Upper lobe of right lung (tissue), 1 donor: ENCODE results near the gene INPP5A. TPM values are rescaled to one million over a fixed set of nuclear protein-coding genes. Genes with fewer than 3 reads are reported as not detected.

Experiments
- ATAC-seq: fragments of 200-7000 bp; cut with Tn5 transposase; one replicate; pipeline ENCODE4 v1.9.1; 2020; ENCODE audit warnings: mild to moderate bottlenecking, moderate library complexity
- DNase-seq: peaks from one replicate; pipeline ENCODE4 v3.0.0-alpha.2; 2020
- H3K27ac ChIP-seq: fragments of 200-600 bp; one replicate; pipeline ENCODE4 v1.8.0; 2022
- H3K27me3 ChIP-seq: fragments of 200-600 bp; one replicate; pipeline ENCODE4 v1.8.0; 2022; ENCODE audit warnings: mild to moderate bottlenecking
- H3K36me3 ChIP-seq: fragments of 200-600 bp; one replicate; pipeline ENCODE4 v1.8.0; 2022
- H3K4me1 ChIP-seq: fragments of 200-600 bp; one replicate; pipeline ENCODE4 v1.8.0; 2022
- H3K4me3 ChIP-seq: fragments of 200-600 bp; one replicate; pipeline ENCODE4 v1.8.0; 2022; ENCODE audit warnings: mild to moderate bottlenecking
- H3K9me3 ChIP-seq: fragments of 200-600 bp; one replicate; pipeline ENCODE4 v1.8.0; 2022
- intact Hi-C: fragments of 100-400 bp; cut with DNase I; formaldehyde crosslinking; loops from one replicate; pipeline ENCODE4 v1.11.0; 2022
- total RNA-seq: library from RNA; stranded (reverse); fragmentation: NEBNext Ultra II Directional; extraction: Animal tissue kit (Norgen Biotek cat#: 25700); gene quantifications from one replicate; pipeline ENCODE4 v1.2.1, GENCODE V29; 2021
- TF ChIP-seq, protein P1 (sequence below): fragments of 200-600 bp; IDR thresholded peaks from one replicate; pipeline ENCODE4 v1.8.0; 2022; ENCODE audit warnings: antibody characterized with exemption
- donor health status: DM: no; HTN: yes; CAD: no; lungs with severe emphysema.

INPP5A gene
- total RNA-seq, 1 donor from 2014 or later: 38.3 TPM

GRCh38 chr10:132641401-132641800 is 103.8 kb downstream of the INPP5A start:
- DNase-seq (peak; percentile 21), ATAC-seq (no peak)
- no peaks in the 10 kb centered on the region for H3K9me3 ChIP-seq
- peaks cover 9% of the 10 kb centered on the region for H3K4me1 ChIP-seq
- H3K27ac ChIP-seq: no peak overlapping the region
- H3K4me3 ChIP-seq: no peak overlapping the region
- no peaks in the 10 kb centered on the region for H3K36me3 ChIP-seq
- intact Hi-C loops: no loop called here
- TF ChIP-seq, protein P1, sequence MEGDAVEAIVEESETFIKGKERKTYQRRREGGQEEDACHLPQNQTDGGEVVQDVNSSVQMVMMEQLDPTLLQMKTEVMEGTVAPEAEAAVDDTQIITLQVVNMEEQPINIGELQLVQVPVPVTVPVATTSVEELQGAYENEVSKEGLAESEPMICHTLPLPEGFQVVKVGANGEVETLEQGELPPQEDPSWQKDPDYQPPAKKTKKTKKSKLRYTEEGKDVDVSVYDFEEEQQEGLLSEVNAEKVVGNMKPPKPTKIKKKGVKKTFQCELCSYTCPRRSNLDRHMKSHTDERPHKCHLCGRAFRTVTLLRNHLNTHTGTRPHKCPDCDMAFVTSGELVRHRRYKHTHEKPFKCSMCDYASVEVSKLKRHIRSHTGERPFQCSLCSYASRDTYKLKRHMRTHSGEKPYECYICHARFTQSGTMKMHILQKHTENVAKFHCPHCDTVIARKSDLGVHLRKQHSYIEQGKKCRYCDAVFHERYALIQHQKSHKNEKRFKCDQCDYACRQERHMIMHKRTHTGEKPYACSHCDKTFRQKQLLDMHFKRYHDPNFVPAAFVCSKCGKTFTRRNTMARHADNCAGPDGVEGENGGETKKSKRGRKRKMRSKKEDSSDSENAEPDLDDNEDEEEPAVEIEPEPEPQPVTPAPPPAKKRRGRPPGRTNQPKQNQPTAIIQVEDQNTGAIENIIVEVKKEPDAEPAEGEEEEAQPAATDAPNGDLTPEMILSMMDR: no peak
- no peaks in the 10 kb centered on the region for H3K27me3 ChIP-seq

GRCh38 chr10:132641966-132642731 is 104.6 kb downstream of the INPP5A start:
- no peaks in the 10 kb centered on the region for H3K36me3 ChIP-seq
- ATAC-seq (no peak), DNase-seq (peak; percentile 61)
- H3K27me3 ChIP-seq: no peaks in the 10 kb centered on the region
- intact Hi-C loops: no loop called here
- no peak overlapping the region for H3K27ac ChIP-seq
- peaks cover 9% of the 10 kb centered on the region for H3K4me1 ChIP-seq
- H3K9me3 ChIP-seq: no peaks in the 10 kb centered on the region
- TF ChIP-seq, protein P1: no peak
- H3K4me3 ChIP-seq: no peak overlapping the region

- no peaks in the 10 kb centered on the region for H3K36me3 ChIP-seq
- intact Hi-C loops: no loop called here
- no peak overlapping the region for H3K27ac ChIP-seq
- H3K27me3 ChIP-seq: no peaks in the 10 kb centered on the region
- DNase-seq (no peak), ATAC-seq (no peak)
- no peaks in the 10 kb centered on the region for H3K9me3 ChIP-seq
- peaks cover 5% of the 10 kb centered on the region for H3K4me1 ChIP-seq
- no peak overlapping the region for H3K4me3 ChIP-seq
- TF ChIP-seq, protein P1: no peak
Observed at GRCh38 chr10:132642732-132643008, 105.1 kb downstream of the INPP5A start.

DNA sequence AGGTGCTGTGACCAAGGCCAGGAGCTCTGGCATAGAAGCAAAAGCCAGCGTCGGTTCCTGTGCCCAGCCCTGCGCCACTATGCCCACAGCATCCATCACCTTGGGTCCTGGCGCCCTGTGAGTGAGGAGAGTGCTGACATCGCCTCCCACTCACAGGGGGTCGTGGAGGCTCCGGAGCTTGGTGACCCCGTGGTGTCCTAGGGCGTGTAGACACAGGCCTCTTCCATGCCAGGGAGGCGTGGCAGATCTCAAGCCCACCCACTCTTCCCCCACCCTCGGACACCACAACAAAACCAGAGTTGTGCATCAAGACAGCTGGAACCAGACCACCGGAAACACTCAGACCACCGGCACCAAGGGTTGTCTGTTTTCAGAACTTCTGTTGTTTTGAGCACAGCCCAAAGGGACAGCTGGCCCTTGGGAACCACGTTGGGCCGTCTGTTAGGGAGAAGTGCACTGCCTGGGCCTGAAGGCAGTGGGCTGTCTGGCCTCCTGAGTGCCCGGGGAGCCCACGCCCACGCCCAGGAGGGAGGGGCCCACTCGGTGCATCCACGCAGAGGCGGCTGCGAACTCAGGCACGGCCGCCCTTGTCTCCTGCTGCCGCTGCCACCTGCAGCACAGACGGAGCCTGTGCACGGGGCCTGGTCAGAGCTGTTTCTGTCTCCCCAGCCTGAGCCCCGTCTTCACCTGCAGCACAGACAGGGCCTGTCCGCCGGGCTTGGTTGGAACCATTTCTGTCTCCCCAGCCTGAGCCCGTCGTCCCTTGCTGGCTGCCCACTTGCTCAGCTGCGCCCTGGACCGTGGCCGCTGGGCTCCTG is 106.3 kb downstream of the INPP5A start:
- intact Hi-C loops: no loop called here
- Histone ChIP-seq H3K27me3 (no peaks in the 10 kb centered on the region), H3K9me3 (no peaks in the 10 kb centered on the region), H3K36me3 (no peaks in the 10 kb centered on the region), H3K4me3 (no peak overlapping the region), H3K4me1 (no peaks in the 10 kb centered on the region), H3K27ac (no peak overlapping the region)
- DNase-seq (peak; percentile 40), ATAC-seq (no peak)
- TF ChIP-seq, protein P1: no peak

DNA sequence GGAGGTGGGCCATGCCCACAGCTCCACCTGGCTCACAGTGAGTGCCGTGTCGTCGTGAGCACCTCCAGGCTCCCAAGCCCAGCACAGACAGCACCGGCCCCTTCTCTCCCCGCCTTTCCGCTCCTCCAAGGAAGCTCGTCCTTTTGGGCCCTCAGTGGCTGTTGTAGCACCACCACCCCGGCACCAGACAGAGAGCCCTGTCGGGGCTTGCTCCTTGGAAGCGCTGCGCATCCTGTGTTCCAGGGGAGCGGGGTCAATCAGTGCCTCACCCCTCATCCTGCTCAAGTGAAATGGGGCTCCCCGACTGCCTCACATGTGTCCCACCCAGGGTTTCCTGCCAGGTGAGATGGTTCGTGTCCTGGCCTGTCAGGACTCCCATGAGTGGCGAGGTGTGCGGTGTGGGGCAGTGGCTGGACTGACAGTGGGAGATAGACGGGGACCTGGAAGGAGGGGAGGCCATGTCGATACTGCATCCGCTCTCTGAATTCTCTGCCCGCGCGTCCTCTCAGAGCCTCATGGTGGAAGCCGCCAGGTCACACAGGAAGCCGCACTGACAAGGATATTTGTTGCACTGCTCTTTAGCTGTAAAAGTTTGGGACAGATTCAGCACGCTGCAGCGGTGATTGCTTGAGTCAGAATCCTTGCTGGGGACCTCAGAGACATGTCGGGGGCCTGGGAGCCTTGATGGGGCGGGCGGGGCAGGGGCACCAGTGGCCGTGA is 107.1 kb downstream of the INPP5A start:
- TF ChIP-seq, protein P1: no peak
- H3K4me1 ChIP-seq: no peaks in the 10 kb centered on the region
- no peak overlapping the region for H3K4me3 ChIP-seq
- H3K27me3 ChIP-seq: no peaks in the 10 kb centered on the region
- H3K36me3 ChIP-seq: no peaks in the 10 kb centered on the region
- ATAC-seq (no peak), DNase-seq (peak; percentile 63)
- intact Hi-C loops: no loop called here
- H3K9me3 ChIP-seq: no peaks in the 10 kb centered on the region
- no peak overlapping the region for H3K27ac ChIP-seq
